GM12865 (cell line): Measurements from ENCODE around the gene AGXT.
A peak's percentile ranks its signal among the peaks of the same experiment; 100 is the strongest.

Experiments
- DNase-seq: peaks from one replicate; pipeline ENCODE4 v3.0.0; 2010; ENCODE audit warnings: low read depth
- H3K4me3 ChIP-seq: 2 replicates; pipeline ENCODE4 v1.5.1; 2011; ENCODE audit warnings: mild to moderate bottlenecking, low read depth, low read length, control low read depth
- CTCF ChIP-seq: IDR thresholded peaks from 2 replicates; pipeline ENCODE4 v1.5.1; 2011; ENCODE audit warnings: low read length, control low read depth, low read depth, inconsistent platforms; ENCODE audit not compliant: insufficient read depth; ENCODE audit errors: missing control alignments

The AGXT gene

DNA sequence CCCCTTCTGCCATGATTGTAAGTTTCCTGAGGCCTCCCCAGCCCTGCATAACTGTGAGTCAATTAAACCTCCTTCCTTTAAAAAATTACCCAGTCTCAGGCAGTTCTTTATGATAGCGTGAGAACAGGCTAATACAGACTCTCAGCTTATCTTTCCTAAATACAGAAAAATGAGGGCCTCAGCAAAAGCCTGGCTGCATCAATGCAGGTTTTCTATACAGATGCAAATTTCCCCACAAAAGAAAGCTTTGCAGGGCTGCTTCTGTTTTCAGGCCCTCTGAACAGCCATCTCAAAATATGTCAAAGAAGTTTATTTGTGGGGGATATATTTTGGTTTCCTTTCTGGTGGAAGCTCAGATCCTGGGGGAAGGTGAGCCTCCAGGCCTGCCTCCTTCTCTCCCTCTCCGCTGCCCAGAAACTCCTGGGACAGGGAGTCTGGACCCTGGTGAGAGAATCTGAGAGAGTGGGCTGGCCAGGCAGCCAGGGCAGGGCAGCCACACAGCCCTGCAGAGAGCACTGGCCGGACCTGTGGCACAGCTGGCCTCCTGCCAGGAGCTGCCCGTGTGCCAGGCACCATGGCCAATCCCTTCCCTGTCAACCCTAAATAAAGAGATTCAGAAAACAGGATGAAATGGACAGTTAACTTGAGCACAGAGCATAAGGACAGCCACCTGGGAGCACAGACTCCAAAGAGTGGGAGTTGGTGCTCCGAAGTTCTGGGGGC, 21.6 kb upstream of the AGXT start:
- no peak for TF ChIP-seq CTCF
- no peak for DNase-seq
- no peak overlapping the region for H3K4me3 ChIP-seq

- TF ChIP-seq CTCF: no peak
- no peak overlapping the region for H3K4me3 ChIP-seq
- DNase-seq: no peak
Measured at GRCh38 chr2:240847817-240848216, 20.8 kb upstream of the AGXT start.

DNA sequence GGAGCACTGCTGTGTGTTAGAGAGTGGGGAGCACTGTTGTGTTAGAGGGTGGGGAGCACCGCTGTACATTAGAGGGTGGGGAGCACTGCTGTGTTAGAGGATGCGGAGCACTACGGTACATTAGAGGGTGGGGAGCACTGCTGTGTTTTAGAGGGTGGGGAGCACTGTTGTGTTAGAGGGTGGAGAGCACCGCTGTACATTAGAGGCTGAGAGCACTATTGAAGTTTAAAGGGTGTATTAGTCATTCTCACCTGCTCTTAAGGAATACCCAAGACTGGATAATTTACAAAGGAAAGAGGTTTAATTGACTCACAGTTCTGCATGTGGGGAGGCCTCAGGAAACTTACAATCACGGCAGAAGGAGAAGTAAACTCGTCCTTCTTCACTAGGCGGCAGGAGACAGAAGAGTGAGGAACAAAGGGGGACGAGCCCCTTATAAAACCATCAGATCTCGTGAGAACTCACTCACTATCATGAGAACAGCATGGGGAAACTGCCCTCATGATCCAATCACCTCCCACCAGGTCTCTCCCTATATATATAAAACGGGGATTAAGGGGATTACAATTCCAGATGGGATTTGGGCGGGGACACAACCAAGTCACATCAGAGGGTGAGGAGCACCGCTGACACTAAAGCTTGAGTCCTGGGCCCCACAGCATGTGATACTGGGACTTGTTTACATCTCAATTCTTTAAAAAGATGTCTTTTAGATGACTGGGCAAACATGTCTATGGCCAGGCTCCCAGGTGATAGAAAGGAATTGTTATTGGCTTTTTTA, 19.5 kb upstream of the AGXT start:
- no peak overlapping the region for H3K4me3 ChIP-seq
- no peak for DNase-seq
- no peak for TF ChIP-seq CTCF

GRCh38 chr2:240850026-240850425, 18.6 kb upstream of the AGXT start:
- TF ChIP-seq CTCF: no peak
- no peak overlapping the region for H3K4me3 ChIP-seq
- DNase-seq: no peak

GRCh38 chr2:240850756-240851077, 17.9 kb upstream of the AGXT start:
- DNase-seq: no peak
- no peak for TF ChIP-seq CTCF
- no peak overlapping the region for H3K4me3 ChIP-seq

GRCh38 chr2:240851078-240851991, 17.3 kb upstream of the AGXT start:
- peak; percentile 82 for DNase-seq
- TF ChIP-seq CTCF: peak; percentile 92
- H3K4me3 ChIP-seq: no peak overlapping the region
